GM12864 (cell line): ENCODE data around the gene IL17C.

Source experiments
- DNase-seq: peaks from one replicate; pipeline ENCODE4 v3.0.0-alpha.2; 2011; ENCODE audit warnings: low read depth
- H3K4me3 ChIP-seq: 2 replicates; pipeline ENCODE4 v1.5.1; 2011; ENCODE audit warnings: mild to moderate bottlenecking, low read depth, low read length, control low read depth
- TF ChIP-seq, protein P1 (sequence below): IDR thresholded peaks from 2 replicates; pipeline ENCODE4 v1.5.1; 2011; ENCODE audit warnings: low read depth, mild to moderate bottlenecking, moderate library complexity, low read length, control low read depth, inconsistent platforms; ENCODE audit errors: missing control alignments

IL17C gene

DNA sequence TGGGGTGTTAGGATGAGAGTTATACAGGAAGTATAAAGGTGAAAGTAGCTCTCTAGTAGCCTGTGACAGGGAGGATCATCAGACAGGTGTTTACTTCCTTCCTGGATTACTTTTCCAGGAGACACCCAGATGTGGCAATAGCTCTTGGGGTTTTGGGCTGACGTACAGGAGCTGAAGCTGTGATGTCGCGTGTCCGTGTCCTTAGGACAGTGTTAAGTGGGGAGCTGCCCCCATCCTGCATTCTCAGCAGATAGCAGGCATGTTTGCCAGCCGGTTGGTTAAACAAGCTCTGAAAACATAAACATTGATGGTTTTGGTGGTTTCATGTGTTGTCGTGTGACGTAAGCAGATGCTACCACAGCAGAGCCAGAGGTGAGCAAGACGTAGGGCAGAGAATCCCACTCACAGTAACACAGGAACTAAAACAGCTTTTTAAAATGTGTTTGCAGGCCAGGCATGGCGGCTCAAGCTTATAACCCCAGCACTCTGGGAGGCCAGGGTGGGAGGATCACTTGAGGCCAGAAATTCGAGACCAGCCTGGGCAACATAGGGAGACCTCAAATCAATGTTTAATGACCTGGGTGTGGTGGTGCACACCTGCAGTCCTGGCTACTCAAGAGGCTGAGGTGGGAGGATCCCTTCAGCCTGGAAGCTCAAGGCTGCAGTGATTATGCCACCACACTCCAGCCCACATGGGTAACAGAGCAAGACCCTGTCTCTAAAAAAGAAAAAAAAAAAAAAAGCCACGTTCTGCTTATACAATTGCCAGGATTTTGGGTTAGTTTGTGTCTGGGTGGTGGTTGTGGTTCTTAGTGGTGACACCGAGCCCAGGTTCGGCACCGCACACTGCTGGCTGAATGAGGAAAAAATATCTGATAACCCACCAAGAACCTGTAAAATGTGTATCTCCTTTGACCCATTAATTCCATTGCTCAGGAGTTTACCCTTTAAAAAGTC is 18.2 kb upstream of the IL17C start:
- TF ChIP-seq, protein P1, sequence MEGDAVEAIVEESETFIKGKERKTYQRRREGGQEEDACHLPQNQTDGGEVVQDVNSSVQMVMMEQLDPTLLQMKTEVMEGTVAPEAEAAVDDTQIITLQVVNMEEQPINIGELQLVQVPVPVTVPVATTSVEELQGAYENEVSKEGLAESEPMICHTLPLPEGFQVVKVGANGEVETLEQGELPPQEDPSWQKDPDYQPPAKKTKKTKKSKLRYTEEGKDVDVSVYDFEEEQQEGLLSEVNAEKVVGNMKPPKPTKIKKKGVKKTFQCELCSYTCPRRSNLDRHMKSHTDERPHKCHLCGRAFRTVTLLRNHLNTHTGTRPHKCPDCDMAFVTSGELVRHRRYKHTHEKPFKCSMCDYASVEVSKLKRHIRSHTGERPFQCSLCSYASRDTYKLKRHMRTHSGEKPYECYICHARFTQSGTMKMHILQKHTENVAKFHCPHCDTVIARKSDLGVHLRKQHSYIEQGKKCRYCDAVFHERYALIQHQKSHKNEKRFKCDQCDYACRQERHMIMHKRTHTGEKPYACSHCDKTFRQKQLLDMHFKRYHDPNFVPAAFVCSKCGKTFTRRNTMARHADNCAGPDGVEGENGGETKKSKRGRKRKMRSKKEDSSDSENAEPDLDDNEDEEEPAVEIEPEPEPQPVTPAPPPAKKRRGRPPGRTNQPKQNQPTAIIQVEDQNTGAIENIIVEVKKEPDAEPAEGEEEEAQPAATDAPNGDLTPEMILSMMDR, result no peak
- H3K4me3 ChIP-seq, result no peak overlapping the region
- no peak for DNase-seq

DNA sequence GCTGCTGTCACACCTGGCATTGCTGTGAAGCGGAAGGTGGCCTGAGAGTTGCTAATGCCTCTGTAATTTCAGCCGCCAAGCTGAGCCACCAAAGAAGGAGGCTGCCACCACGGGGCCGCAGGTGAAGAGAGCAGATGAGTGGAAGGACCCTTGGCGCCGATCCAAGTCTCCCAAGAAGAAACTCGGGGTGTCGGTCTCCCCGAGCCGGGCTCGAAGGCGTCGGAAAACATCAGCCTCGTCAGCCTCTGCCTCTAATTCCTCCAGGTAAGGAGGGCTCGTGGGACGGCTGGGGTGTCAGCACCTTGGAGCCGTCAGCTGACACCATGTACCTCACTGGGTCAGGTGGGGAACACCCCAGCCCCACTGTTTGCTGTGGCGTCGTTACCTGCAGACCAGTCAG is 16.2 kb upstream of the IL17C start:
- DNase-seq, result no peak
- H3K4me3 ChIP-seq, result no peak overlapping the region
- TF ChIP-seq, protein P1, result no peak

DNA sequence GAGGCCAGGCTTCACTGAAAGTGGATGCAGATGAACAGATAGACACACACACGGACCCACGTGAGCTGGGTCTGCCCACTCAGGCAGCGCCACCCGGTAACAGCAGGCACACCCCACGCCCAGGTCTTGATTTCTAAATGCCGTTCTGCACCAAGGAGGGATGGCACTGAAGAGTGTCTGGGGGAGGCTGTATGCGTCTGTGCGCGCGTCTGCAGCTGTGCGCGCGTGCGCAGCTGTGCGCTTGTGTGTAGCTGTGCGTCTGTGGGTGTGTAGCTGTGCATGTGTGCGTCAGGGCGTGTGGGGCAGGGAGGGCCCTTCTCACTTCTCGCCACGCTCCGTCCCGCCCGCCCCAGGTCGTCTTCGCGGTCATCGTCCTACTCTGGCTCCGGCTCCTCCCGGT is 15.5 kb upstream of the IL17C start:
- TF ChIP-seq, protein P1, result no peak
- no peak for DNase-seq
- H3K4me3 ChIP-seq, result no peak overlapping the region

GRCh38 chr16:88623858-88624257 is 14.5 kb upstream of the IL17C start:
- TF ChIP-seq, protein P1, result no peak
- no peak for DNase-seq
- H3K4me3 ChIP-seq, result no peak overlapping the region

DNA sequence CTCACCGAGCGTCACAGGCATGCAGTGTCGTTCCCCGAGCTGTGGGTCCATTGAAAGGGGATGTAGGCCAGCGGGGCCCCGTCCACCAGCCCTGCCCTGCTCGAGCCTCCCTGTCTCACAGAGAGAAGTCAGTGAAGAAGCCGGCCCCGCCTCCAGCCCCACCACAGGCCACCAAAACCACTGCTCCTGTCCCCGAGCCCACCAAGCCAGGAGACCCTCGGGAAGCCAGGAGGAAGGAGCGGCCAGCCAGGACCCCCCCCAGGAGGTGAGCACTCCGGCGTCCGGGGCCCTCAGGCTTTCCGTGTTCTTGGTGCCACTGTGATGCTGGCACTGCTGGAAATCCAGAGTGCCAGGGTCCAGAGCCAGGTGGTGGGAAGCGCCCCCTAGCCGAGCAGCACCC is 13.9 kb upstream of the IL17C start:
- no peak for DNase-seq
- no peak overlapping the region for H3K4me3 ChIP-seq
- TF ChIP-seq, protein P1, result no peak

DNA sequence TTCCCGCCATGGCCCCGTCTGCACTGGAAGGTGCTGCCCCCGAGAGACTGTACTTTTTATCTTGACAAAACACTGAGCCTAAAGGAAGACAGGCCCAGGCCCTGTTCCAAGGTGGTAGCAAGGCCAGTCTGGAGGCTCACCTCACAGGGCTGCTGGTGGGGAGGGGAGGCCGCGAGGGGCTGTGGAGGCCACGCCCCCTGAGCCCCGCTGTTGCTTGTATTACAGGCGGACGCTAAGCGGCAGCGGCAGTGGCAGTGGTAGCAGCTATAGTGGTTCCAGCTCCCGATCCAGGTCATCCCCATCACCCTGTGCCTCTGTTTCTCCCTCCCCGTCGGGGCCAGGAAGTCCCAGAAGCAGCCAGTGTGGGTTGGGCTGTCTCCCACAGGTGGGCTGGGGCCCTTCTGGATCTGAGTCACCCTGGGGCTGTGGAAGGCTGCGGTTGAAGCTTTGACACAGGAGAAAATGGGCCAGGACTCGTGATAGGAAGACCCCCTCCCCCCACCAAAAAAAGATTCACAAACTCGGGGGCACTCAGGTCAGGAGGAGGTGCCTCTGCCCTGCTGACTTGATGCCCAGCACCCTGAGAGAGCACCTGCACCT is 13.3 kb upstream of the IL17C start:
- TF ChIP-seq, protein P1, result no peak
- no peak for DNase-seq

More for the DNA sequence above, 13.3 kb upstream of the IL17C start:
- no peak overlapping the region for H3K4me3 ChIP-seq
